IPS-20b (cell line): ENCODE measurements around the gene TLL2.

Experiments
- H3K27ac ChIP-seq: one replicate; pipeline ENCODE4 v1.5.1; 2013; ENCODE audit warnings: low read length
- H3K27me3 ChIP-seq: 2 replicates; pipeline ENCODE4 v1.6.1; 2013; ENCODE audit warnings: mild to moderate bottlenecking, low read length, inconsistent platforms; ENCODE audit not compliant: insufficient read depth
- H3K36me3 ChIP-seq: 2 replicates; pipeline ENCODE4 v1.6.1; 2013; ENCODE audit warnings: low read depth, mild to moderate bottlenecking, inconsistent platforms, low read length, moderate library complexity; ENCODE audit not compliant: insufficient read depth
- H3K4me1 ChIP-seq: 2 replicates; pipeline ENCODE4 v1.6.1; 2013; ENCODE audit warnings: mild to moderate bottlenecking, control low read depth, inconsistent platforms, low read length, moderate library complexity; ENCODE audit not compliant: insufficient read depth
- H3K4me3 ChIP-seq: 2 replicates; pipeline ENCODE4 v1.5.1; 2013; ENCODE audit warnings: mild to moderate bottlenecking, low read length, inconsistent platforms
- H3K9ac ChIP-seq: 2 replicates; pipeline ENCODE4 v1.6.1; 2013; ENCODE audit warnings: low read depth, mild to moderate bottlenecking, inconsistent platforms, low read length, moderate library complexity
- H3K9me3 ChIP-seq: 2 replicates; pipeline ENCODE4 v1.6.1; 2013; ENCODE audit warnings: mild to moderate bottlenecking, low read depth, low read length, inconsistent platforms; ENCODE audit not compliant: insufficient read depth

TLL2 gene

DNA sequence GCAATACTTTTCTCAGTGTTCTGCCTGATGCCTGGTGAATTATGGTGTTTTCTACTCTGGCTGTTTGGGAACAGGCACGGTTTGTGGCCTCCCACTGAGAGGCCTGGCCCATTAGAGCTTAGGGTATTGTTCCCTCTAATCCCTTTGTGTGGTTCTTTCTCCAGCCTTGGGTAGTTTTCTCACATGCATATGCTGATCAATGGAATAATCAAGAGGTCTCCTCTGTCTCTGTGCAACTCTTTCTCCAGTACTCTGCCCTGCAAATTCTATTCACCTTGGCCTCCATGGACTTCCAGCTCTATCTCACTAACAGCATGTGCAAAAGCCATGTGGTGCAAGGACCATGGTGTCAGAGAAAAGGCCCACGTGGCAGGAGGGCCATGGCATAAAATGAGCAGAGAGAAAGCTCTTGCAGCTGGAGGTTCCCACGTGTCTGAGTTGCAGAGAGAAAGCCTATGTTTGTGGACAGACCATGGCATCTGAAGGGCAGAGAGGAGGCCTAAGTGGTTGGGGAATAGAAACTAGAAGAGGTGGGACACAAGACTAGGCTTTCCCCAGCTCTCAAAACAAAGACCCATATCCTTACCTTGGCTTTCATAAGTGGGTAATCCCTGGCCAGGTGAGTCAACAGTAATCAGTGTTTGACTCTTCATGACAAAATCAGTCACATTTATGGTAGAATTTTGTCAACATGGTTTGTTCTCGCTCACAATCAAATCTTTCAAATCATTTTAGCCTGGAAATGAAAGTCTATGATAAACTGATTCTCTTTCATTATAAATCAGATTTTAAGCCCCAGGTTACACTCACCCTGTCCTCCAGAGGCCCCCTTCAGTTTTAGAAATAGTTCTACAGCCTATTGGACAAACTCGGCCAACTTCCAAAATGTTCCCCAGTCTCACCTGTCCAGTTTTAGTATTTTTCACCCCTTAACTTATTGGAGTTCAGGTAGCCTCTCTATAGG lies 172.2 kb downstream of the TLL2 start:
- H3K36me3 ChIP-seq: no peaks in the 10 kb centered on the region

DNA sequence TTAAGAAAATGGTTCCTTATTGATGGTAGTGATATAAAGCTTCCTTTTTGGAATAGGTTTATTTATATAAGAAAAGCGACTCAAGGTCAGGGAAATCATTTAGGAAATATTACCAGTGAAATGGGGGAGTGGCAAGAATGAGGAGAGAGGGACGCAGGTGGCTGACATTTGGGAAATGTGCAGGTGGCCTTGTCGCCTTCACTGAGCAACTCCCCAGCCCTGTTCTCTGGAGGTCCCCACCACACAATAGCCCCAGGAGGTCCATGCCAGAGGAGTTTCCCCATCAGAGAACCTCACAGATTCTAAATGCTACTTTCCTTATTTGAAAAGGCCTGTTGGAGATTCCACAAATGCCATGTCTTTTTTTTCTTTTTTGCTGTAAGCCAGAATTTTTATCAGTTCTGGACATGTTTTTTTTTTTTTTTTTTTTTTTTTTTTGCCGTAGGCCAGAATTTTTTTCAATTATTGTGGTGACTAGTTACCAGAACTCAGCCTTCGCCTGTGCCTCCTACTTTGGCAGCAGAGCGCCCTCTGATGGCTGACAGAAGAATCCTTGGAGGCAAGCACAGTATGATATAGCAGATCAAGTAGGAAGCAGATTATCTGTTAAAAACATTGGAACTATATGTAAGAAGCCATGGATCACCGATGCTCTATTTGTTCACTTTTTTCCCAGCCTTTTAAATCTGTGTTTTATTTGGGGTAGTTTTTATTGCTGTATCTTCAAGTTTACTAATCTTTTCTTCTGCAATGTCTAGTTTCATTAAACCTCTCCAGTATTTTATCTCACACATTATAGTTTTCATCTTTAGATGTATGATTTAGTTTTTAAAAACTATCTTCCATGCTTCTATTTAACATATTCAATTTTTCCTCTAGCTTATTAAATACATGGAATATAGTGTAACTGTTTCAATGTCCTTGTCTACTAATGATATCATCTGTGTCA lies 173.5 kb downstream of the TLL2 start:
- peaks cover 11% of the 10 kb centered on the region; the same call in 1 of the 2 replicates for H3K27me3 ChIP-seq
- H3K9ac ChIP-seq: no peak overlapping the region
- no peaks in the 10 kb centered on the region for H3K36me3 ChIP-seq
- H3K9me3 ChIP-seq: no peaks in the 10 kb centered on the region
- H3K4me1 ChIP-seq: peaks cover 22% of the 10 kb centered on the region
- no peak overlapping the region for H3K4me3 ChIP-seq
- no peak overlapping the region for H3K27ac ChIP-seq

More for the DNA sequence above, 172.2 kb downstream of the TLL2 start:
- Histone ChIP-seq H3K27ac (no peak overlapping the region), H3K9me3 (peaks cover 9% of the 10 kb centered on the region), H3K9ac (peak overlapping the region; percentile 36; the same call in 1 of the 2 replicates), H3K4me1 (peaks cover 29% of the 10 kb centered on the region), H3K27me3 (peaks cover 11% of the 10 kb centered on the region; the same call in 1 of the 2 replicates), H3K4me3 (no peak overlapping the region)

DNA sequence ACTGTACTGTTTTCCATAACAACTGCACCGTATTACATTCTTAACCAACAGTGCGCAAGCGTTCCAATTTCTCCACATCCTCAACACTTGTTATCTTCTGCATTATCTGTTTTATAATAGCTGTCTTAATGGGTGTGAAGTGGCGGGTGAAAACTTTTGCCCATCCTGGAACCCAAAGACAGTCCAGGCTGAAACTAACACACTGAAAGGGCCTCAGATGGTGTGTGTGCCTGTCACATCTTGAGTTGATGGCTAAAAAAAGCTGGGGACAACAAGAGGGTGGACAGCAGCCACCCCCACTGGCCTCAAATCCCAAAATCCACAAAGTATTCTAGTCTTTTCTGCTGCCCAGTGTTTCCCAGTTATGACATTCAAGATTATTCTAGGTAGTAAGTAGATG lies 174.3 kb downstream of the TLL2 start:
- no peak overlapping the region for H3K27ac ChIP-seq
- H3K9ac ChIP-seq: no peak overlapping the region
- H3K36me3 ChIP-seq: no peaks in the 10 kb centered on the region
- H3K9me3 ChIP-seq: no peaks in the 10 kb centered on the region
- H3K27me3 ChIP-seq: peaks cover 11% of the 10 kb centered on the region; the same call in 1 of the 2 replicates
- no peak overlapping the region for H3K4me3 ChIP-seq
- H3K4me1 ChIP-seq: peaks cover 21% of the 10 kb centered on the region

DNA sequence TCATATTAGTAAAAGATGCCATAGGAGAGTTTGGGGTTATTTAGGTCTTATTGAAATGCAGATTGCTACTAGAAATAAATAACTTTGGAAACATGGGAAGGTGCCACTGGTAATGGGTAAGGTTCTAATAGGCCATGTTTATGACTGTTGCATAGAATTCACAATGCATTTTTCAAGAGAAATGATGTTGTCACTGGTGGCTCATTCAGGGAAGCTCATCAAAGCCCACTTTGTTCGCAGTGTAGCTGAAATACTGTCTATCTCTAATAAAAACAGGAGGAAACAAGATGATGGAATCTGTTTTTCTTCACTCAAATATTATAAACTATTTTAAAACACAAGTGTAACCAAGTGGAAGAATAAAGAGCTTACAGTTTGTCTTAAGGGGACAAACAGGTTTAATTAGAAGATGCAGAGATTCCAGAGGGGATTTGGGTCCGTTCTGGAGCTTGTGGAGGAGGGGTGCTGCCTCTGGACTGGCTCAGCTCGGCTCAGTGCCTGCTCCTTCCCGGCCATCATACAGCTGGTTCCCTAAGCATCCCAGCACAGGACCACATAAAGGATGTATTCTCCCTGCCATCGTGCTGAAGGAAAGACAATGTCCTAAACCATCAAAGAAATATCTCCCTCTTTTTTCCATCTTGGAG lies 175.3 kb downstream of the TLL2 start:
- Histone ChIP-seq H3K27ac (no peak overlapping the region), H3K4me3 (no peak overlapping the region), H3K4me1 (peaks cover 21% of the 10 kb centered on the region), H3K9ac (no peak overlapping the region), H3K9me3 (no peaks in the 10 kb centered on the region), H3K36me3 (no peaks in the 10 kb centered on the region), H3K27me3 (peaks cover 3% of the 10 kb centered on the region; the same call in 1 of the 2 replicates)

DNA sequence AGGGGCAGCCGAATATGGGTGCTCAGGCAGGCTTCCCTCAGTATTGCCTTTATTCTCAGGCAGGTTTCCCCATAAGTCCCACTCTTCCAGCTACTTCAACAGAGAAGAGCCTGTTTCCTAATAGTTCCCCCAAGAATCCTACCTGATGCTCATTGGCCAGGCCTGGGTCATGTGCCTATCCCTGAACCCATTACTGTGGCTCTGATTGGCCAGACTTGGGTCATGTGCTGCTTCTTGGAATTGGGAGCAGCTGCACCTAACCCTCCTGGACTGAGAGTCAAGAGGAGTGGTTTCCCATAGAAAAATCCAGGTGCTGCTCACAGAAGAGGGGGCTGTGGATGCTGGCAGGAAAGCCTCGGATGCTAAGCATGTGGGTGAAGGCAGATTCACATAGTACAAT lies 176.6 kb downstream of the TLL2 start:
- Histone ChIP-seq H3K4me3 (no peak overlapping the region), H3K9ac (no peak overlapping the region), H3K27ac (no peak overlapping the region), H3K36me3 (no peaks in the 10 kb centered on the region), H3K9me3 (no peaks in the 10 kb centered on the region), H3K27me3 (no peaks in the 10 kb centered on the region), H3K4me1 (peaks cover 21% of the 10 kb centered on the region)

DNA sequence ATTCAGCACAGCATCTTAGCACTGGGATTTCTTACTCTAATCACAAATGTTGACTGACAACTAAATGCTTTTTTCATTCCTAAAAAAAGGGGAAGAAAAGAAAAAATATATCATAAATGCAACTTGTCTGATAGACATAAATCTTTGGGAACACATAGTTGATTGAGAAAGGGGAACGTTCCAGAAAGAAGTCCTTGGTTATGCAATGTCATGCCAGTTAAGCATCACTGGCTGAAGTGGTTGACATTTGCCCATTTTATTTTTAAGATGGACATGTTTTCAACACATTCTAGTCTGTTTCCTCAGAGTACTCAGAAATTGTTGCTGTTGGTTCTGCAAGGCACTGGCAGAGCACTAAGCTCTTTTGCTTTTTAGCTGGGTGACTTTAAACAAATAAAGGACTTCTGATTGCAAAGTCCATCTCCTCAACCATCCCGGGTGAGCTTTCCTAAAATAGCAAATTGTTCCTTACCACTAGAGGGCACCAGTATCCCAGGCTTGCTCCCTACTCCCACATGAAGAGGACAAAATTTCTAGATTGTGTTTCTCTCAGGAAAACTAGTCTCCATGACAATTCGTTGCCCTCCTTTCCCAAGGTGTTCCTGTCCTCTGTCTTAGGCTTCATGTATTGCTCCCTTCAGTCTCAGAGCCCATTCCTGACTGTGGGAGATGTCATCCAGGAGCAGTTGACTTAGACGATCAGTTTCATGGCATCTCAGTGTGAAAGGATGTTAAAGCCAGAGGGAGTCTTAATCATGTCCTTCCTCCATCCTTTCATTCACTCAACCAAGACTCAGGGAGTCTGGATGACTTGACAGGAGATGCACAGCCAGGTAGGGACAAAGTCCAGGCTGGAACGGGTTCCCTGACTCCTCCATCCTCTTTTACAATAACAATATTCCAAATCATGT lies 178.9 kb downstream of the TLL2 start:
- peaks cover 6% of the 10 kb centered on the region; the same call in 1 of the 2 replicates for H3K4me1 ChIP-seq
- no peaks in the 10 kb centered on the region for H3K9me3 ChIP-seq
- H3K27me3 ChIP-seq: no peaks in the 10 kb centered on the region
- H3K9ac ChIP-seq: no peak overlapping the region
- H3K27ac ChIP-seq: no peak overlapping the region
- no peaks in the 10 kb centered on the region for H3K36me3 ChIP-seq
- H3K4me3 ChIP-seq: no peak overlapping the region

GRCh38 chr10:96333101-96333500 lies 180.6 kb downstream of the TLL2 start:
- Histone ChIP-seq H3K27me3 (no peaks in the 10 kb centered on the region), H3K27ac (no peak overlapping the region), H3K9me3 (no peaks in the 10 kb centered on the region), H3K36me3 (no peaks in the 10 kb centered on the region), H3K4me1 (peaks cover 6% of the 10 kb centered on the region; the same call in 1 of the 2 replicates), H3K9ac (no peak overlapping the region), H3K4me3 (no peak overlapping the region)

- H3K27ac ChIP-seq: no peak overlapping the region
These were observed 186.3 kb downstream of the TLL2 start for GRCh38 chr10:96327462-96327861.

DNA sequence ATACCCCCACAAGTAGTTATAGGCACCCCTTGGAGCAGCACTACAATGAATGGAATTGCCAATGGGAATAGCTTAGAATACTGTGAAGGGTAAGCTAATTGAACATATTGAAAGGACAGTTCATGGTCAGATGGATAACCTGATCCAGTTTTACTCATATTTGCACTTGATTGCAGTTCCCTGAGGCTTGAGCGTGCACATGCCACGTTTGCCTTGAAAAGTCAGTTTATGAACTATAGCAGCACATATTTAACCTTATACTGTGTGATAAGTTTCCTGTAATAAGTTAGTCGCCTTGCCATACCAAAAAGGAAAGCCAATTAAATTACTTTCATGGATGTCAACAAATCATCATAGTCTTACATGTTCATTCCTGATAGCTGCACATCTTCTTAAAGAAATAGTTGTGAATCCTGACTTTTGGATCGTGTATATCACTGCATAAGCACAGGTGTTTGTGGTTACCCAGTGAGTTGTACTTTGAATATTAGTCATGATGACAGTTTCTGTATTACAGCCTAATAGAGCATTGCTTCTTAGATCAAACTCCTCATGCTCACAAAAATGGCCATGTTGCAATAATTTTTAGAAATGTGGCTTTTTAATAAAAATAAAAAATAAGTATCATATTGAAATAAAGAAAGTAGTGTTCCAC lies 187.9 kb downstream of the TLL2 start:
- Histone ChIP-seq H3K4me3 (no peak overlapping the region), H3K27me3 (no peaks in the 10 kb centered on the region), H3K4me1 (no peaks in the 10 kb centered on the region), H3K9ac (no peak overlapping the region), H3K27ac (no peak overlapping the region), H3K36me3 (no peaks in the 10 kb centered on the region), H3K9me3 (no peaks in the 10 kb centered on the region)

More at GRCh38 chr10:96327462-96327861, 186.3 kb downstream of the TLL2 start:
- Histone ChIP-seq H3K4me3 (no peak overlapping the region), H3K9me3 (no peaks in the 10 kb centered on the region), H3K36me3 (no peaks in the 10 kb centered on the region), H3K27me3 (no peaks in the 10 kb centered on the region), H3K4me1 (no peaks in the 10 kb centered on the region), H3K9ac (no peak overlapping the region)

DNA sequence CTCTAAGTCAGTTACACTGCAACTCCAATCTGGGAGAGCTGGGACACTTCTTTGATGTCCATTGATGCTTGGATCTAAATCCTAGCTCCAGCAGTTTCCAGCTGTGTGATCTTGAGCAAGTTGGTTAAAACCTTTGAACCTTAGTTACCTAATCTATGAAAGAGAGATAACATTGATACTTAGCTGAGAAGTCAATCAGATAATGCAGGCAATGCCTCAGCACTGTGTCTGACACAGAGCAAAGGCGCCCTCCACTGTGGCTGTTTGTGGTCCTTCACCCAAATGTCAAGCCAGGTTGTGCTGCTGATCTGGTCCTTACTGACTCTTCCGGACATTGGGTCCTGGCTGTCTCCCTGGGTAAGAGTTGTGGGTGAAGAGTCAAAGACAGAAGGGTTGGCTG lies 189.3 kb downstream of the TLL2 start:
- Histone ChIP-seq H3K9ac (no peak overlapping the region), H3K9me3 (no peaks in the 10 kb centered on the region), H3K36me3 (no peaks in the 10 kb centered on the region)

More for the DNA sequence above, 189.3 kb downstream of the TLL2 start:
- H3K4me1 ChIP-seq: peaks cover 7% of the 10 kb centered on the region; the same call in 1 of the 2 replicates
- H3K27ac ChIP-seq: no peak overlapping the region
- H3K27me3 ChIP-seq: no peaks in the 10 kb centered on the region
- no peak overlapping the region for H3K4me3 ChIP-seq
